IPS-15b (cell line): Measurements from ENCODE around the gene ERAP2.
"Not testable (repeated sequence)": the region's sequence is repeated elsewhere in the genome, so short reads cannot be mapped to it uniquely, and the experiment has no call there.

ENCODE experiments used
- H3K27me3 ChIP-seq: one replicate; pipeline ENCODE4 v1.6.1; 2013; ENCODE audit warnings: low read length; ENCODE audit not compliant: control insufficient read depth, insufficient read depth
- H3K36me3 ChIP-seq: one replicate; pipeline ENCODE4 v1.6.1; 2013; ENCODE audit warnings: low read length; ENCODE audit not compliant: control insufficient read depth, insufficient read depth
- H3K4me1 ChIP-seq: one replicate; pipeline ENCODE4 v1.6.1; 2013; ENCODE audit warnings: mild to moderate bottlenecking, low read length; ENCODE audit not compliant: control insufficient read depth, insufficient read depth
- H3K4me3 ChIP-seq: one replicate; pipeline ENCODE4 v1.5.1; 2013; ENCODE audit warnings: low read depth, low read length
- H3K9ac ChIP-seq: one replicate; pipeline ENCODE4 v1.6.1; 2013; ENCODE audit warnings: low read depth, mild to moderate bottlenecking, low read length
- H3K9me3 ChIP-seq: one replicate; pipeline ENCODE4 v1.6.1; 2013; ENCODE audit warnings: mild to moderate bottlenecking, low read length; ENCODE audit not compliant: control insufficient read depth, insufficient read depth

ERAP2 gene

GRCh38 chr5:96864922-96865530, 11.3 kb upstream of the ERAP2 start:
- Histone ChIP-seq H3K36me3 (no peaks in the 10 kb centered on the region), H3K4me3 (no peak overlapping the region), H3K4me1 (peaks cover 5% of the 10 kb centered on the region)

GRCh38 chr5:96868603-96869371, 7.5 kb upstream of the ERAP2 start:
- no peaks in the 10 kb centered on the region for H3K27me3 ChIP-seq
- H3K4me1 ChIP-seq = peaks cover 8% of the 10 kb centered on the region
- H3K9ac ChIP-seq = no peak overlapping the region
- no peak overlapping the region for H3K4me3 ChIP-seq
- no peaks in the 10 kb centered on the region for H3K36me3 ChIP-seq
- H3K9me3 ChIP-seq = no peaks in the 10 kb centered on the region

More at GRCh38 chr5:96864922-96865530, 11.3 kb upstream of the ERAP2 start:
- H3K9me3 ChIP-seq = no peaks in the 10 kb centered on the region
- no peaks in the 10 kb centered on the region for H3K27me3 ChIP-seq
- no peak overlapping the region for H3K9ac ChIP-seq

GRCh38 chr5:96869372-96869641, 7.0 kb upstream of the ERAP2 start:
- no peaks in the 10 kb centered on the region for H3K9me3 ChIP-seq
- peaks cover 8% of the 10 kb centered on the region for H3K4me1 ChIP-seq
- no peaks in the 10 kb centered on the region for H3K36me3 ChIP-seq
- no peak overlapping the region for H3K4me3 ChIP-seq
- H3K9ac ChIP-seq = no peak overlapping the region
- H3K27me3 ChIP-seq = no peaks in the 10 kb centered on the region

- peaks cover 8% of the 10 kb centered on the region for H3K4me1 ChIP-seq
- H3K9me3 ChIP-seq = no peaks in the 10 kb centered on the region
- H3K4me3 ChIP-seq = no peak overlapping the region
- H3K36me3 ChIP-seq = no peaks in the 10 kb centered on the region
- H3K27me3 ChIP-seq = no peaks in the 10 kb centered on the region
- no peak overlapping the region for H3K9ac ChIP-seq
Observed at GRCh38 chr5:96870094-96871026, 5.9 kb upstream of the ERAP2 start.

GRCh38 chr5:96871027-96871399, 5.3 kb upstream of the ERAP2 start:
- Histone ChIP-seq H3K27me3 (no peaks in the 10 kb centered on the region), H3K9me3 (no peaks in the 10 kb centered on the region), H3K36me3 (no peaks in the 10 kb centered on the region), H3K4me3 (no peak overlapping the region), H3K9ac (no peak overlapping the region), H3K4me1 (peaks cover 8% of the 10 kb centered on the region)

GRCh38 chr5:96871686-96872085, 4.6 kb upstream of the ERAP2 start:
- Histone ChIP-seq H3K9me3 (no peaks in the 10 kb centered on the region), H3K9ac (no peak overlapping the region), H3K36me3 (no peaks in the 10 kb centered on the region), H3K27me3 (no peaks in the 10 kb centered on the region), H3K4me1 (peaks cover 8% of the 10 kb centered on the region), H3K4me3 (no peak overlapping the region)

- Histone ChIP-seq H3K9ac (no peak overlapping the region), H3K4me3 (no peak overlapping the region), H3K9me3 (no peaks in the 10 kb centered on the region), H3K4me1 (peaks cover 8% of the 10 kb centered on the region), H3K27me3 (no peaks in the 10 kb centered on the region), H3K36me3 (no peaks in the 10 kb centered on the region)
Observed at GRCh38 chr5:96873449-96873848, 2.9 kb upstream of the ERAP2 start.

GRCh38 chr5:96874631-96875030, 1.7 kb upstream of the ERAP2 start:
- H3K27me3 ChIP-seq = no peaks in the 10 kb centered on the region
- no peaks in the 10 kb centered on the region for H3K36me3 ChIP-seq
- H3K4me1 ChIP-seq = peaks cover 3% of the 10 kb centered on the region
- H3K4me3 ChIP-seq = no peak overlapping the region
- H3K9ac ChIP-seq = no peak overlapping the region
- H3K9me3 ChIP-seq = no peaks in the 10 kb centered on the region

GRCh38 chr5:96875791-96876291, 459 bp upstream of the ERAP2 start:
- H3K4me3 ChIP-seq = no peak overlapping the region
- no peak overlapping the region for H3K9ac ChIP-seq
- H3K4me1 ChIP-seq = peaks cover 3% of the 10 kb centered on the region
- H3K9me3 ChIP-seq = no peaks in the 10 kb centered on the region
- H3K36me3 ChIP-seq = no peaks in the 10 kb centered on the region
- no peaks in the 10 kb centered on the region for H3K27me3 ChIP-seq

- not testable (repeated sequence) for H3K9me3 ChIP-seq, H3K9ac ChIP-seq, H3K4me3 ChIP-seq, H3K27me3 ChIP-seq, H3K36me3 ChIP-seq, H3K4me1 ChIP-seq
Observed at GRCh38 chr5:96876977-96877469, 723 bp downstream of the ERAP2 start.

GRCh38 chr5:96879665-96880064, 3.4 kb downstream of the ERAP2 start:
- no peak overlapping the region for H3K4me3 ChIP-seq
- no peaks in the 10 kb centered on the region for H3K27me3 ChIP-seq
- H3K9me3 ChIP-seq = no peaks in the 10 kb centered on the region
- no peak overlapping the region for H3K9ac ChIP-seq
- H3K4me1 ChIP-seq = no peaks in the 10 kb centered on the region
- H3K36me3 ChIP-seq = no peaks in the 10 kb centered on the region
